IMR-90 (cell line): ENCODE data around the gene UTRN. TPM values are rescaled to one million over a fixed set of nuclear protein-coding genes. Genes with fewer than 3 reads are reported as not detected.

Experiments used
- ATAC-seq: fragments of 200-7000 bp; cut with Tn5 transposase; 2 replicates; pipeline ENCODE4 v1.9.1; 2020; ENCODE audit warnings: low read depth, mild to moderate bottlenecking, moderate library complexity
- BruUV-seq: library from RNA; stranded (reverse); fragments of 400-500 nt; replicated peaks from 2 replicates; lab custom pipeline; 2021; lab: Mats Ljungman, UMichigan
- CTCF ChIA-PET: fragments of 300-600 bp; formaldehyde crosslinking; extraction: SDS; loops from one replicate; lab custom pipeline; 2021; ENCODE audit warnings: antibody characterized with exemption; lab: Yijun Ruan, JAX
- POLR2A ChIA-PET: fragments of 300-600 bp; sonication (Branson Sonifier 250); formaldehyde crosslinking; loops from one replicate; lab custom pipeline; 2022; ENCODE audit warnings: antibody characterized with exemption; ENCODE audit not compliant: unreplicated experiment; lab: Charles Lee
- DNase-seq: peaks from one replicate; pipeline ENCODE4 v3.0.0; 2013
- H2AFZ ChIP-seq: replicated peaks from 2 replicates; pipeline ENCODE3; 2013; ENCODE audit warnings: low read length, mild to moderate bottlenecking; ENCODE audit not compliant: poor library complexity
- H2AK5ac ChIP-seq: 2 replicates; pipeline ENCODE4 v1.6.1; 2013; ENCODE audit warnings: low read depth, low read length, inconsistent platforms
- H2AK9ac ChIP-seq: replicated peaks from 2 replicates; pipeline ENCODE3; 2013; ENCODE audit warnings: mild to moderate bottlenecking, low read depth, low read length, moderate library complexity; ENCODE audit not compliant: poor library complexity
- H2BK120ac ChIP-seq: 2 replicates; pipeline ENCODE4 v1.6.1; 2013; ENCODE audit warnings: low read depth, low read length, inconsistent platforms
- H2BK15ac ChIP-seq: 3 replicates; pipeline ENCODE4 v1.6.1; 2013; ENCODE audit warnings: low read depth, low read length, inconsistent platforms
- H2BK20ac ChIP-seq: 2 replicates; pipeline ENCODE4 v1.6.1; 2013; ENCODE audit warnings: low read depth, mild to moderate bottlenecking, inconsistent platforms, low read length, moderate library complexity
- H2BK5ac ChIP-seq: 2 replicates; pipeline ENCODE4 v1.6.1; 2013; ENCODE audit warnings: mild to moderate bottlenecking, low read depth, low read length, inconsistent platforms; ENCODE audit not compliant: poor library complexity, severe bottlenecking
- H3K14ac ChIP-seq: replicated peaks from 2 replicates; pipeline ENCODE4 v1.6.1; 2013; ENCODE audit warnings: low read depth, low read length, inconsistent platforms
- H3K18ac ChIP-seq: 2 replicates; pipeline ENCODE4 v1.6.1; 2013; ENCODE audit warnings: low read depth, low read length, control low read depth
- H3K23ac ChIP-seq: 2 replicates; pipeline ENCODE4 v1.6.1; 2013; ENCODE audit warnings: low read depth, low read length, inconsistent platforms
- H3K27ac ChIP-seq: 2 replicates; pipeline ENCODE4 v1.5.1; 2013; ENCODE audit warnings: mild to moderate bottlenecking, control low read depth, low read length; ENCODE audit not compliant: insufficient read depth
- H3K27me3 ChIP-seq: 2 replicates; pipeline ENCODE4 v1.6.1; 2013; ENCODE audit warnings: low read length; ENCODE audit not compliant: control insufficient read depth, insufficient read depth
- H3K36me3 ChIP-seq: 2 replicates; pipeline ENCODE4 v1.6.1; 2013; ENCODE audit warnings: low read length, mixed read lengths; ENCODE audit not compliant: control insufficient read depth, insufficient read depth
- H3K4ac ChIP-seq: 2 replicates; pipeline ENCODE4 v1.6.1; 2013; ENCODE audit warnings: low read depth, low read length, inconsistent platforms
- H3K4me1 ChIP-seq: 2 replicates; pipeline ENCODE4 v1.6.1; 2013; ENCODE audit warnings: low read length, mixed read lengths; ENCODE audit not compliant: control insufficient read depth, insufficient read depth
- H3K4me2 ChIP-seq: 2 replicates; pipeline ENCODE4 v1.6.1; 2013; ENCODE audit warnings: low read depth, mild to moderate bottlenecking, control low read depth, low read length, moderate library complexity
- H3K4me3 ChIP-seq: 2 replicates; pipeline ENCODE4 v1.5.1; 2013; ENCODE audit warnings: low read depth, mild to moderate bottlenecking, control low read depth, low read length, moderate library complexity; ENCODE audit not compliant: insufficient read depth
- H3K56ac ChIP-seq: 2 replicates; pipeline ENCODE4 v1.6.1; 2013; ENCODE audit warnings: low read length, inconsistent platforms; ENCODE audit not compliant: insufficient read depth; ENCODE audit errors: extremely low read depth
- H3K79me1 ChIP-seq, 2 experiments: 2 replicates each; pipeline ENCODE4 v1.6.1; 2013; ENCODE audit warnings: low read length in 2 of 2, inconsistent platforms in 1 of 2, low read depth in 1 of 2
- H3K9ac ChIP-seq: 2 replicates; pipeline ENCODE4 v1.6.1; 2013; ENCODE audit warnings: low read depth, low read length, control low read depth
- H3K9me1 ChIP-seq: 2 replicates; pipeline ENCODE4 v1.6.1; 2013; ENCODE audit warnings: low read length, inconsistent platforms; ENCODE audit not compliant: insufficient read depth
- H3K9me3 ChIP-seq: 2 replicates; pipeline ENCODE4 v1.6.1; 2013; ENCODE audit warnings: low read length; ENCODE audit not compliant: control insufficient read depth, insufficient read depth
- H4K20me1 ChIP-seq: 2 replicates; pipeline ENCODE4 v1.6.1; 2013; ENCODE audit warnings: low read length, inconsistent platforms; ENCODE audit not compliant: insufficient read depth
- H4K5ac ChIP-seq: 2 replicates; pipeline ENCODE4 v1.6.1; 2013; ENCODE audit warnings: mild to moderate bottlenecking, low read depth, low read length, control low read depth
- H4K8ac ChIP-seq, 2 experiments: 2 replicates each; pipeline ENCODE4 v1.6.1; 2013; ENCODE audit warnings: low read depth in 2 of 2, low read length in 2 of 2, control low read depth in 1 of 2, inconsistent platforms in 1 of 2
- H4K91ac ChIP-seq: 2 replicates; pipeline ENCODE4 v1.6.1; 2013; ENCODE audit warnings: low read depth, low read length, inconsistent platforms; ENCODE audit not compliant: insufficient read depth
- CEBPB ChIP-seq: IDR thresholded peaks from 2 replicates; pipeline ENCODE4 v1.6.1; 2012; ENCODE audit warnings: low read depth, low read length, improper control_type of control experiment
- RCOR1 ChIP-seq: IDR thresholded peaks from 2 replicates; pipeline ENCODE4 v1.6.1; 2012; ENCODE audit warnings: mild to moderate bottlenecking, low read length, improper control_type of control experiment; ENCODE audit not compliant: insufficient replicate concordance
- WGBS, 2 experiments: methylation state at CpG; one replicate each; pipeline versions ENCODE4 v1.1.5 to v1.1.7; 2013; ENCODE audit warnings: missing lambda C conversion rate in 2 of 2; ENCODE audit not compliant: insufficient read length in 1 of 2; ENCODE audit errors: extremely low coverage in 2 of 2; 5-methylcytosine and 5-hydroxymethylcytosine counted together
- dilution Hi-C: fragments of 300-500 bp; cut with HindIII; formaldehyde crosslinking; loops from one replicate; pipeline ENCODE4 v1.14.3; 2018; ENCODE audit warnings: low sequenced_read_pairs; ENCODE audit not compliant: unreplicated experiment
- in situ Hi-C: fragments of 300-500 bp; cut with MboI; formaldehyde crosslinking; loops from 3 replicates; pipeline ENCODE4 v1.14.3; 2019; ENCODE audit warnings: low sequenced_read_pairs, inconsistent platforms, mixed read lengths
- intact Hi-C: fragments of 100-400 bp; cut with micrococcal nuclease; formaldehyde crosslinking; loops from 2 replicates; pipeline ENCODE4 v1.10.0; 2022
- polyA plus RNA-seq, 3 experiments: library from polyadenylated mRNA; depleted of rRNA; stranded (reverse); fragments of >200 nt; gene quantifications; 2 replicates each; pipeline ENCODE4 v1.2.3, GENCODE V29; 2012; ENCODE audit warnings: low replicate concordance in 1 of 3
- total RNA-seq: library from RNA; depleted of rRNA; stranded (reverse); fragments of >200 nt; gene quantifications from 2 replicates; pipeline ENCODE4 v1.2.3, GENCODE V29; 2012
- TF ChIP-seq, protein P1 (sequence below): fragments of 150-350 bp; IDR thresholded peaks from 2 replicates; pipeline ENCODE4 v1.6.1; 2017; ENCODE audit warnings: mild to moderate bottlenecking, antibody characterized with exemption, low read length, low read depth

The UTRN gene
- total and polyA plus RNA-seq, 2 of the 4 experiments (the other 2 are of a cell fraction), result 17.3 to 83.5 TPM

DNA sequence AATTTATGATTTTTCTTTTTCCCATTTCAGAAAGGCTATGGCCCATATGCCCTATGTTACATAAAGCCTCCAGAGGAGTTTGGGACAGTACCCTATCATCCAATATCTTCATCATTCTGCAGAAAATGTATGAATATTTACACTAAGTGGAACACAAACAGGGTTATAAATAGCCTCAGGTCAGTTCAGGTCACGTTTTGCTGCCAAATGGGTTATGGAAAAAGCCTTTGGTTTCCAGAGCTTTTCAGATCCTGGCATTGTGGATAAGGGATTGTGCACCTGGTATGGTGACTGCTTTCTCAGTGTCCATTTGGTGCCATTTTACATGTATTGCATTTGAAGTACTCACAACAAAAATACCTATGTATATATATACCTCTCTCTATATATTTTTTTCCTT is 29.4 kb downstream of the UTRN start:
- WGBS, 2 experiments, result no CpG with 5 or more reads among the region's 1 CpG
- Histone ChIP-seq H3K36me3 (peaks cover 2% of the 10 kb centered on the region; the same call in 1 of the 2 replicates), H3K9me1 (peaks cover 10% of the 10 kb centered on the region; the same call in 1 of the 2 replicates), H3K23ac (no peak overlapping the region), H2BK15ac (no peak overlapping the region), H2AK9ac (no peak overlapping the region), H4K8ac (no peak overlapping the region), H3K9me3 (no peaks in the 10 kb centered on the region), H2BK5ac (no peak overlapping the region), H2AK5ac (no peak overlapping the region), H3K79me1 (peaks cover 28 to 65% of the 10 kb centered on the region in 2 experiments), H2AFZ (no peak overlapping the region), H3K27ac (no peak overlapping the region), H3K4me2 (no peak overlapping the region), H2BK20ac (no peak overlapping the region), H3K18ac (no peak overlapping the region), H3K14ac (no peak overlapping the region), H3K4ac (no peak overlapping the region), H3K4me3 (no peak overlapping the region), H4K91ac (no peak overlapping the region), H3K56ac (no peak overlapping the region), H3K27me3 (no peaks in the 10 kb centered on the region), H4K5ac (no peak overlapping the region), H3K4me1 (peaks cover 3% of the 10 kb centered on the region), H4K20me1 (no peaks in the 10 kb centered on the region; the same call in 1 of the 2 replicates), H2BK120ac (no peak overlapping the region), H3K9ac (no peak overlapping the region)
- in situ Hi-C loops (no loop called here), dilution Hi-C loops (no loop called here), intact Hi-C loops (no loop called here)
- DNase-seq (no peak), ATAC-seq (no peak)
- ChIA-PET POLR2A (no interaction called here), CTCF (no interaction called here)
- TF ChIP-seq, protein P1, sequence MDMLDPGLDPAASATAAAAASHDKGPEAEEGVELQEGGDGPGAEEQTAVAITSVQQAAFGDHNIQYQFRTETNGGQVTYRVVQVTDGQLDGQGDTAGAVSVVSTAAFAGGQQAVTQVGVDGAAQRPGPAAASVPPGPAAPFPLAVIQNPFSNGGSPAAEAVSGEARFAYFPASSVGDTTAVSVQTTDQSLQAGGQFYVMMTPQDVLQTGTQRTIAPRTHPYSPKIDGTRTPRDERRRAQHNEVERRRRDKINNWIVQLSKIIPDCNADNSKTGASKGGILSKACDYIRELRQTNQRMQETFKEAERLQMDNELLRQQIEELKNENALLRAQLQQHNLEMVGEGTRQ, result no peak
- TF ChIP-seq RCOR1 (no peak), CEBPB (no peak)
- BruUV-seq, result no TSS peak
